GM18951 (cell line): ENCODE data around the gene NLGN3.

Experiments used
- POLR2A ChIP-seq: IDR thresholded peaks from 4 replicates; pipeline ENCODE4 v1.6.1; 2011; ENCODE audit warnings: mild to moderate bottlenecking; ENCODE audit not compliant: insufficient read length, insufficient read depth; ENCODE audit errors: extremely low read depth
- in situ Hi-C: fragments of 300-500 bp; cut with MboI; formaldehyde crosslinking; loops from one replicate; pipeline ENCODE4 v1.12.0; 2022; ENCODE audit warnings: low sequenced_read_pairs, mixed read lengths, inconsistent platforms; ENCODE audit not compliant: unreplicated experiment

Gene NLGN3

GRCh38 chrX:71215338-71215912, 70.8 kb downstream of the NLGN3 start:
- TF ChIP-seq POLR2A: no peak
- in situ Hi-C loops: no loop called here

GRCh38 chrX:71216485-71216884, 71.8 kb downstream of the NLGN3 start:
- TF ChIP-seq POLR2A: no peak
- in situ Hi-C loops: no loop called here

GRCh38 chrX:71217298-71217697, 72.7 kb downstream of the NLGN3 start:
- in situ Hi-C loops: no loop called here
- TF ChIP-seq POLR2A: no peak
